Measurements from ENCODE around the gene PPFIBP2.
"Not testable (repeated sequence)": the region's sequence is repeated elsewhere in the genome, so short reads cannot be mapped to it uniquely, and the experiment has no call there.

PPFIBP2 gene

GRCh38 chr11:7654195-7654705 is 140.5 kb downstream of the PPFIBP2 start:
- H3K4me3 ChIP-seq (replicated peaks; ENCODE audit: low read depth, low read length) = no peak overlapping the region
- no peak for TF ChIP-seq CTCF (IDR thresholded peaks at IDR 0.05; ENCODE audit: low read length, missing control alignments)
- DNase-seq (ENCODE audit: low read depth) = no peak

- no peak for DNase-seq (ENCODE audit: low read depth)
- no peak overlapping the region for H3K4me3 ChIP-seq (replicated peaks; ENCODE audit: low read depth, low read length)
- TF ChIP-seq CTCF (IDR thresholded peaks at IDR 0.05; ENCODE audit: low read length, missing control alignments) = no peak
Observed at GRCh38 chr11:7655253-7656217, 141.7 kb downstream of the PPFIBP2 start.

GRCh38 chr11:7656704-7657103 is 142.9 kb downstream of the PPFIBP2 start:
- no peak for TF ChIP-seq CTCF (IDR thresholded peaks at IDR 0.05; ENCODE audit: low read length, missing control alignments)
- DNase-seq (ENCODE audit: low read depth) = no peak
- H3K4me3 ChIP-seq (replicated peaks; ENCODE audit: low read depth, low read length) = no peak overlapping the region

GRCh38 chr11:7657306-7658025 is 143.7 kb downstream of the PPFIBP2 start:
- peak; percentile 84 for DNase-seq (ENCODE audit: low read depth)
- peak; percentile 74 for TF ChIP-seq CTCF (IDR thresholded peaks at IDR 0.05; ENCODE audit: low read length, missing control alignments)
- H3K4me3 ChIP-seq (replicated peaks; ENCODE audit: low read depth, low read length) = no peak overlapping the region

GRCh38 chr11:7663531-7663930 is 149.7 kb downstream of the PPFIBP2 start:
- not testable (repeated sequence) for DNase-seq (ENCODE audit: low read depth); H3K4me3 ChIP-seq (replicated peaks; ENCODE audit: low read depth, low read length)

GRCh38 chr11:7664867-7665266 is 151.1 kb downstream of the PPFIBP2 start:
- no peak overlapping the region for H3K4me3 ChIP-seq (replicated peaks; ENCODE audit: low read depth, low read length)
- TF ChIP-seq CTCF (IDR thresholded peaks at IDR 0.05; ENCODE audit: low read length, missing control alignments) = no peak

More at GRCh38 chr11:7664867-7665266, 151.1 kb downstream of the PPFIBP2 start:
- DNase-seq (ENCODE audit: low read depth) = no peak

Measured in fibroblast of pulmonary artery (primary cell).